GM12892 (cell line): ENCODE data around the gene GDF3.

Experiments used
- POLR2A ChIP-seq: IDR thresholded peaks from 2 replicates; pipeline ENCODE4 v1.6.1; 2011; ENCODE audit warnings: low read depth, low read length, control low read depth
- POLR2AphosphoS5 ChIP-seq: IDR thresholded peaks from 2 replicates; pipeline ENCODE4 v1.6.1; 2011; ENCODE audit warnings: low read depth, low read length, control low read depth

DNA sequence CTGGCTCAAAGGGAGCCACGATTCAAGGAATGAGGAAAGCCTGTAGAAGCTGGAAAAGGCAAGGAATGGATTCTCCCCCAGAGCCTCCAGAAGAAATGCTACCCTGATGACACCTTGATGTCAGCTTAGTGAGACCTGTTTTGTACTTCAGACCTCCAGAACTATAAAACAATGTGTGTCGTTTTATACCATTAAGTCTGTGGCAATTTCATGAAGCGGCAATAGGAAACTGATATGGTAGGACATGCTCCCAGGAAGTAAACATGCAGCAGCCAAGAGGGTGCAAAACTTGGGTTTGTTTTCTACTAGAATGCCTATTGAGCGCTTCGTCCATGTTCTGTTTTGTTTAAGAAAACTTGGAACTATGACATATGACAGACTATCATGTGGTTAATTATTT, 27.4 kb downstream of the GDF3 start:
- no peak for TF ChIP-seq POLR2A
- TF ChIP-seq POLR2AphosphoS5: no peak
